Measurements from ENCODE around the gene SPTA1.

The SPTA1 gene

DNA sequence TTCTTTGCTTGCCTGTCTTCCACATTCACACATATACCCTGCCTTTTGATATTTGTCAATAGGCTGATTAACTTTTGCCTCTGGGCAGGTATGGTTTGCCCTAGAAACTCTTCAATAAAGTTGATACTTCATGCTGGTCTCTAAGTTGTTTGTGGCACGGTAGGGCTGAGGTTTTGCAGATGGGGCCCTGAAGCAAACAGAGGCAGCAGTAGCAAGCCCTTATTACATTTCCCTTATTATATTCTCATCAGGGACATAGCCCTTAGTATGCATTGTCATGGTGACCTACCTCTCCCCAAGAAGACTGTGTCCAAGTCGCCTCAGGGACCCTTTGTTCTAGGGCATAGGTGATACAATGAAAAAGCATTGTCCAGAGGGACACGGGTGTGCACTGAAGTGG lies 116.0 kb downstream of the SPTA1 start, which contains the start of gene OR6P1:
Gene OR6P1 (minus strand): TSS at position 101 of the 400 bp plus-strand sequence. CDS start 6,976 bp downstream, outside the sequence.
- no peak for DNase-seq (ENCODE audit: low spot score)

DNA sequence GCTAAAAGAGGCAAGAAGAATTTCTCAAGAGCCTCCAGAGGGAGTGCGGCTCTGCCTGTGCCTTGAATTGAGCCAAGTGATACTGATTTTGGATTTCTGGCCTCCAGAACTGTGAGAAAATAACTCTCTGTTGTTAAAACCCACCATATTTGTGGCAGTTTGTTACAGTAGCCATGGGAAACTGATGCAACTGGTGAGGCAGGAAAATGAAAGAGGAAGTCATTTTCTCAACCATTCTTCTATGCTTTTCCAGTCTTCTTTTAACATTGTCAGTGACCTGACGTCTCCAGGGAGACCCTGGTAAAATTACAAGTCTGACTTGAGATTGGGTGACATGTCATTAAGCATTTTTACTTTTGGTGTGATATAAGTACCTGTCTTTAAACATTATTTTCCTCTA lies 121.9 kb downstream of the SPTA1 start:
- DNase-seq (ENCODE audit: low spot score): no peak

DNA sequence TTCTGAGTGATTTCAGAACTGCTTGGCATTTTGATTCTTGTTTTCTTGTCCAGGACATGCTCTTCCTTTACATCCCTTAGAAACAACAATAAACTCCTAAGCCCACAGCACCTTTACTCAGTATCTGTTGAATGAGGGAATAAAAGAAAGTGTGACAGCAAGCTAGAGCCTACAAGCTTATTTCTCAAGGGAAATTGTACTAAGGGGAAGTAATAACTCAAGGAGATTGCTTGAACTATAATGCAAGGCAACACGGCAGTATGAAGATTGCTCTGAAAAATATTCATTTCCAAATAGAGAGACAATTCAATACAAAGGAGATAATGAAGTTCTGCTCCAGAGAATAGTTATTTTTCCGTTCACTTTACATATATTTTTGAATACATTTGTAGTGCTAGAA lies 122.7 kb downstream of the SPTA1 start:
- no peak for DNase-seq (ENCODE audit: low spot score)

All from putamen (tissue), 1 donor.